Right renal cortex interstitium (tissue), 3 donors: ENCODE results near the gene NACA. TPM values are rescaled to one million over a fixed set of nuclear protein-coding genes. Genes with fewer than 3 reads are reported as not detected.

ENCODE experiments used
- DNase-seq, 3 donors: peaks; one replicate each; pipeline ENCODE4 v3.0.0-alpha.2; 2013; ENCODE audit warnings: low read depth in 3 of 3, low spot score in 2 of 3
- polyA plus RNA-seq, 3 donors: library from polyadenylated mRNA; unstranded; fragments of 120-200 nt; gene quantifications; one replicate each; pipeline ENCODE4 v1.2.1, GENCODE V29; 2013; ENCODE audit not compliant: insufficient read length in 3 of 3

NACA gene
- polyA plus RNA-seq, 3 donors, result 2,397 to 2,715 (median 2,525) TPM

GRCh38 chr12:56694161-56694560, 30.9 kb downstream of the NACA start:
- DNase-seq, result no peak

GRCh38 chr12:56688846-56689109, 36.3 kb downstream of the NACA start:
- DNase-seq, result no peak

GRCh38 chr12:56688129-56688845, 36.8 kb downstream of the NACA start, which contains the start of gene PTGES3:
Gene PTGES3 (minus strand): TSS chr12:56688284. CDS start chr12:56687999, 285 bp downstream.
- peak; percentile 88 to 97 (median 96) for DNase-seq

- DNase-seq, result peak in 2 of 3 donors; percentile 21 to 27
Measured at GRCh38 chr12:56687223-56688128, 37.6 kb downstream of the NACA start.

- peak in 2 of 3 donors; percentile 10 to 16 for DNase-seq
Measured at GRCh38 chr12:56684745-56685359, 40.2 kb downstream of the NACA start.

- DNase-seq, result no peak
Measured at GRCh38 chr12:56682323-56682722, 42.8 kb downstream of the NACA start.

- DNase-seq, result no peak
Measured at GRCh38 chr12:56679883-56680575, 45.1 kb downstream of the NACA start.

GRCh38 chr12:56678852-56679251, 46.2 kb downstream of the NACA start:
- DNase-seq, result no peak

GRCh38 chr12:56677680-56678079, 47.4 kb downstream of the NACA start:
- no peak for DNase-seq

GRCh38 chr12:56676851-56677580, 48.1 kb downstream of the NACA start:
- no peak for DNase-seq

- no peak for DNase-seq
Measured at GRCh38 chr12:56671608-56672007, 53.5 kb downstream of the NACA start.

- no peak for DNase-seq
Measured at GRCh38 chr12:56670836-56671235, 54.3 kb downstream of the NACA start.

GRCh38 chr12:56668197-56668457, 57.0 kb downstream of the NACA start:
- no peak for DNase-seq

Other genes starting within 250 kb of the NACA start
- gene GLS2, start 237.1 kb downstream of the NACA start, polyA plus RNA-seq, result 1 to 10 TPM in 2 of 3 donors, under 1 TPM in 1; 0.89 to 1.7 (median 1.1) TPM
- gene RBMS2, start 203.5 kb downstream of the NACA start, polyA plus RNA-seq, result 10 to 100 TPM; 40.8 to 48.7 (median 42.5) TPM
- 10 to 100 TPM; 73.0 to 88.5 (median 74.2) TPM for gene BAZ2A, start 95.0 kb downstream of the NACA start, polyA plus RNA-seq
- 1,000 to 10,000 TPM; 1,294 to 1,348 (median 1,299) TPM for gene ATP5F1B, start 79.3 kb downstream of the NACA start, polyA plus RNA-seq
- 100 to 1,000 TPM; 335 to 363 (median 347) TPM for gene PTGES3, start 37.0 kb downstream of the NACA start, polyA plus RNA-seq
- gene PRIM1, start 27.0 kb upstream of the NACA start, polyA plus RNA-seq, result 10 to 100 TPM; 17.6 to 23.6 (median 21.6) TPM
- gene HSD17B6, start 38.0 kb upstream of the NACA start, polyA plus RNA-seq, result 1 to 10 TPM; 1.0 to 1.5 (median 1.4) TPM
- gene SDR9C7, start 209.1 kb upstream of the NACA start, polyA plus RNA-seq, result under 1 TPM in 2 of 3 donors, not detected in 1; 0.07 to 0.11 TPM
- under 1 TPM; 0.28 to 0.68 (median 0.37) TPM for gene RDH16, start 232.3 kb upstream of the NACA start, polyA plus RNA-seq